Heart left ventricle (tissue), 16 donors: Measurements from ENCODE around the gene RFT1. TPM values are rescaled to one million over a fixed set of nuclear protein-coding genes. Genes with fewer than 3 reads are reported as not detected.

ENCODE experiments used
- ATAC-seq, 4 donors: fragments of 200-7000 bp; cut with Tn5 transposase; one replicate each; pipeline ENCODE4 v1.9.1; 2020 to 2022; ENCODE audit warnings: moderate library complexity in 4 of 4, mild to moderate bottlenecking in 3 of 4, moderate number of reproducible peaks in 1 of 4
- DNase-seq, 5 donors: peaks; one replicate each; pipeline ENCODE4 v3.0.0-alpha.2; 2020
- H3K27ac ChIP-seq, 12 donors: fragments of 200-600 bp; sonication (generic) in 4 of 12; one replicate each; pipeline versions ENCODE4 v1.5.0 to v1.8.0; 2016 to 2022; ENCODE audit warnings: mild to moderate bottlenecking in 2 of 12
- H3K27me3 ChIP-seq, 9 donors: fragments of 200-600 bp; sonication (generic) in 2 of 9; one replicate each; pipeline versions ENCODE4 v1.5.1 to v1.8.0; 2016 to 2022; ENCODE audit warnings: mild to moderate bottlenecking in 3 of 9
- H3K36me3 ChIP-seq, 9 donors: fragments of 200-600 bp; sonication (generic) in 2 of 9; one replicate each; pipeline versions ENCODE4 v1.5.0 to v1.8.0; 2018 to 2022; ENCODE audit warnings: mild to moderate bottlenecking in 2 of 9
- H3K4me1 ChIP-seq, 12 donors: fragments of 200-600 bp; sonication (generic) in 4 of 12; one replicate each; pipeline versions ENCODE4 v1.5.0 to v1.8.0; 2016 to 2022; ENCODE audit warnings: mild to moderate bottlenecking in 3 of 12
- H3K4me3 ChIP-seq, 12 donors: fragments of 200-600 bp; sonication (generic) in 4 of 12; one replicate each; pipeline versions ENCODE4 v1.5.0 to v1.8.0; 2017 to 2022; ENCODE audit warnings: mild to moderate bottlenecking in 9 of 12, moderate library complexity in 4 of 12
- H3K9me3 ChIP-seq, 12 donors: fragments of 200-600 bp; sonication (generic) in 4 of 12; one replicate each; pipeline versions ENCODE4 v1.5.0 to v1.8.0; 2016 to 2022; ENCODE audit warnings: mild to moderate bottlenecking in 1 of 12
- CTCF ChIP-seq, 12 donors: fragments of 200-600 bp; sonication (generic) in 4 of 12; IDR thresholded peaks; one replicate each; pipeline versions ENCODE4 v1.5.0 to v1.8.0; 2018 to 2022; ENCODE audit warnings: antibody characterized with exemption in 12 of 12, mild to moderate bottlenecking in 5 of 12
- POLR2A ChIP-seq, 2 donors: fragments of 450-650 bp; IDR thresholded peaks; one replicate each; pipeline ENCODE4 v1.6.1; 2017; ENCODE audit warnings: antibody characterized with exemption in 2 of 2, mild to moderate bottlenecking in 2 of 2, moderate library complexity in 2 of 2
- WGBS, 4 donors: extraction: QIAGEN DNeasy Blood & Tissue Kit in 2 of 4; methylation state at CpG; one replicate each; pipeline versions ENCODE4 v1.1.5 to v1.1.7; 2013 to 2018; 5-methylcytosine and 5-hydroxymethylcytosine counted together
- intact Hi-C, 10 donors: fragments of 100-400 bp; cut with DNase I; formaldehyde crosslinking; loops; one replicate each; pipeline versions ENCODE4 v1.11.1 to v1.14.2; 2022
- polyA plus RNA-seq, 2 donors: library from polyadenylated mRNA; stranded (reverse); fragments of 200-250 nt; gene quantifications; one replicate each; pipeline ENCODE4 v1.2.3, GENCODE V29; 2013
- total RNA-seq, 9 donors: library from RNA; depleted of rRNA in 2 of 9; stranded (reverse); fragments of >200 nt in 2 of 9; fragmentation: NEBNext Ultra II Directional in 3 of 9; extraction: Animal tissue kit (Norgen Biotek cat#: 25700) in 3 of 9; gene quantifications; one replicate each; pipeline versions ENCODE4 v1.1.0 to v1.2.4, GENCODE V29; 2016 to 2023
- donor health status: ischemic (EF 13 %, LVEDD 7.1; RV severe dilation, severe dysfunction).
- donor health status: healthy with polysubstance abuse.
- donor health status: DM: no; HTN: yes; CAD: no.
- donor health status: DM: no; HTN: no; CAD: no.
- donor health status: ischemic (EF 25% LVEDD 6.9; RV normal size, moderate dysfunction).
- donor health status: ischemic (EF 25% LVEDD 5.7; RV mildly dilated, moderate dysfunction).
- donor health status: healthy.
- donor health status: DM: yes; HTN: yes; CAD: no.
- donor health status: ischemic (EF 35%, LVEDD 5.7; RV mildly dilated, moderate dysfunction).
- donor health status: nonischemic (EF 11% LVEDD 7.7; RV severe dilation, severe dysfunction).
- donor health status: DM: yes; HTN: yes; CAD: no.
- donor health status: PGD.
- donor health status: ischemic (EF 29% LVEDD 5.4; RV normal size, mild dysfunction).
- donor health status: nonischemic (EF 23%, LVEDD 6.1; RV moderate dilation, normal function).

Gene RFT1
- total and polyA plus RNA-seq, 11 donors = 5.0 to 16.2 (median 8.8) TPM

DNA sequence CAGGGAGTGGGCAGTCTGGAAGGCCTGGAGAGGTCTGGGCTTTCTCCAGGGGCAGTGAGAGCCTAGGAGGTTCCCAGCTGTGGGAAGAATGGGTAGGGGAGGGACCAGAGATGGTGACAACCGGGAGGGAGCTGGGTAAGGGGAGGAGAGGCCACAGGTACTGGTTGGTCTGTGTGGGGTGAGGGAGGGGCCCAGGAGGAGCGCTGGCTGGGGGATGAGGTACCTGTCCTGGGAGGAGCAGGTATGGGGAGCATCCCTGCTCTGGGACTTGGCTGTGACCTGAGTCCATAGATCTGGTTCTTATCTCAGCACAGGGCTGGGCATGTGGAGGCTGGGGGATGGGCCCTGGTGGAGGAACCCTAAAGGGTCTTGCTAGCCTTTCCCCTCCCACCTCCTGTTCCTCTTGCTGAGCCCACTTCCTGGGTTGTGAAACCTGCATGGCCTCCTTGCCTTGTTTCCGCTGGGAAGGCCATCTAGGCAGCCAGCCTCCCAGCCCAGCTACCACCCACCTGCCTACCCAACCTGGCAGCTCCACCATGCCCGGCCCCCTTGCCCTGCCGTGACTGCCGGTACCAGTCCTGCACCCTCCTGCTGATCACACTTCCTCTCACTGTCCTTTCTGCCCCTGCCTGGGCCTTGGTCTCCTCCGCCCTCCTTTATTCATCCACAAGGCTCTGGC lies 41.7 kb upstream of the RFT1 start:
- peak overlapping the region in 1 of 12 donors; percentile 8 for H3K4me3 ChIP-seq
- no peaks in the 10 kb centered on the region for H3K9me3 ChIP-seq
- DNase-seq (peak in 1 of 5 donors; percentile 37), ATAC-seq (no peak)
- H3K27ac ChIP-seq = no peak overlapping the region
- no peaks in the 10 kb centered on the region for H3K27me3 ChIP-seq
- peaks cover 0 to 68% (median 8%) of the 10 kb centered on the region in 12 donors for H3K4me1 ChIP-seq
- 83 to 86% (median 84%) methylated on average over 7 of the region's 7 CpGs for WGBS, 4 donors
- intact Hi-C loops = no loop called here
- peaks cover 0 to 42% (median 0%) of the 10 kb centered on the region in 9 donors for H3K36me3 ChIP-seq
- TF ChIP-seq POLR2A (IDR thresholded peaks at IDR 0.05) (no peak), CTCF (IDR thresholded peaks at IDR 0.05) (no peak)

- intact Hi-C loops = no loop called here
- Histone ChIP-seq H3K36me3 (peaks cover 0 to 32% (median 0%) of the 10 kb centered on the region in 9 donors), H3K27ac (no peak overlapping the region), H3K4me3 (peak overlapping the region in 1 of 12 donors; percentile 53), H3K9me3 (no peaks in the 10 kb centered on the region), H3K27me3 (no peaks in the 10 kb centered on the region), H3K4me1 (peaks cover 5 to 77% (median 14%) of the 10 kb centered on the region in 12 donors)
- TF ChIP-seq POLR2A (IDR thresholded peaks at IDR 0.05) (no peak), CTCF (IDR thresholded peaks at IDR 0.05) (no peak)
- DNase-seq = no peak
- 71 to 87% (median 76%) methylated on average over 5 to 7 of the region's 7 CpGs for WGBS, 4 donors
- no peak for ATAC-seq
Observed at GRCh38 chr3:53171064-53171418, 40.8 kb upstream of the RFT1 start.

DNA sequence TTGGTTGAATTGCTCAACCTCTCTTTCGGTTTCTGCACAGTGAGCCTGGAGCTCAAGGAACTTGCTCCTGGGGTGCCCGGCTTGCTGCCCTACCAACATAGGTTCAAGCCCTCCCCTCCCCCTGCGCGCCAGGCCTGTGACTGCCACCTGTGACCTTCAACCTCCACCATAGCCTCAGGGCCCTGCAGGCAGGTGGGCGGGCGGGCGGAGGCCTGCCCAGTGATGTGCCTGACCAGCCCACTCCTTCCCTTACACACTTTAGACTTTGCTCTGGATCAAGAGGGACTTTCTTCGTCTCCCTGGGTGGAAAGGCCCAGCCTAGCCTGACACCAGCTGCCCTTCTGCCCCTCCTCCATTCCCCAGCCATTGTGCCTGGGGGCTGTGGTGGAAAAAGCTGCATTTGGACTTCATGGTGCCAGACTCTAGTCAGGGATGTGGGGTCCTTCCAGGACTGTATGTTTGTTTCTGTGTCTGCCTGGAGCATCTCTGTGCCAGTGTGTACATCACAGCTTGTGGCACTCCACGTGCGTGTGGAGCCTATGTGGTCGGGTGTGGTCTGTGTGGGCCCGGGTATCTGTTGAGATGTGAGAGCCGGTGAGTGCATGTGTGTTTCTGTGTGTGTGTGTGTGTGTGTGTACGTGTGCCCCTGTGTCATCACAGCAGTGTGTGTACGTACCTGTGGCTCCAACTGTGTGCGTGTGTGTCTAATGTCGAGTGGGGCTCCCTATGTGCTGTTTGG lies 40.3 kb upstream of the RFT1 start:
- H3K9me3 ChIP-seq = no peaks in the 10 kb centered on the region
- H3K4me3 ChIP-seq = peak overlapping the region in 3 of 12 donors; percentile 3 to 53 (median 24)
- WGBS, 4 donors = 81 to 90% (median 84%) methylated on average over 17 of the region's 17 CpGs
- intact Hi-C loops = no loop called here
- H3K4me1 ChIP-seq = peaks cover 5 to 82% (median 14%) of the 10 kb centered on the region in 12 donors
- H3K27ac ChIP-seq = peak overlapping the region in 1 of 12 donors; percentile 88
- peak in 4 of 5 donors; percentile 27 to 49 (median 45) for DNase-seq
- no peak for ATAC-seq
- H3K27me3 ChIP-seq = no peaks in the 10 kb centered on the region
- peaks cover 0 to 29% (median 0%) of the 10 kb centered on the region in 9 donors for H3K36me3 ChIP-seq
- TF ChIP-seq CTCF (IDR thresholded peaks at IDR 0.05) (no peak), POLR2A (IDR thresholded peaks at IDR 0.05) (no peak)

DNA sequence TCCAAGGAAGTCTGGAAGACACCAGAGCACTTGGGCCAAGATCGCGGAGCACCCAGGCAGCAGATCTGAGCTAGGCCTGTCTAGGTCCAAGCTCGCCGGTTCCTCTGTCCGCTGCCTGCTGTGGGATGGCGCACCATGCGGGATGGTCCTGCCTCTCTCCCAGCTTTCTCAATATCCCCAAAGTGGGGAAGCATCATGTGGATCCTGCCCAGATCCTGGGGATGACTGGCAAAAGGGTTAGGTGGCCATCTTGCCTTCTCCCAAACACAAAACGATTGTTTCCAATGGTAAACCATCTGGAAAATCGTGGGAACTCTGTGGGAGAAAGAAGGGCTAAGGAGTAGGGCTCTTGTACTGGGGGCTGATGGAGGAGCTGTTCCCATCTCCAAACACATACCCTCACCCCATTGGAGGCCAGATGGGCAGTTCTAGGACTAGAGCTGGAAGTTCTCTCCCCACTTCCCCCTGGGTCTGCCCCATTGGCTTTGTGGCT lies 39.6 kb upstream of the RFT1 start:
- peaks cover 5 to 89% (median 14%) of the 10 kb centered on the region in 12 donors for H3K4me1 ChIP-seq
- DNase-seq = no peak
- H3K27ac ChIP-seq = peak overlapping the region in 1 of 12 donors; percentile 88
- TF ChIP-seq POLR2A (IDR thresholded peaks at IDR 0.05) (no peak), CTCF (IDR thresholded peaks at IDR 0.05) (no peak)
- 92 to 100% (median 96%) methylated on average over 8 to 9 of the region's 9 CpGs for WGBS, 4 donors
- H3K4me3 ChIP-seq = peak overlapping the region in 1 of 12 donors; percentile 53
- peaks cover 0 to 23% (median 0%) of the 10 kb centered on the region in 9 donors for H3K36me3 ChIP-seq
- intact Hi-C loops = no loop called here
- no peaks in the 10 kb centered on the region for H3K27me3 ChIP-seq
- peak in 3 of 4 donors; percentile 13 to 34 (median 33) for ATAC-seq
- H3K9me3 ChIP-seq = no peaks in the 10 kb centered on the region
